ENCODE results near the gene CMPK1. TPM values are rescaled to one million over a fixed set of nuclear protein-coding genes. Genes with fewer than 3 reads are reported as not detected.

The CMPK1 gene
- total RNA-seq, 2 experiments from 2014 or later: 90.8 to 108 TPM

GRCh38 chr1:47418681-47419325, 85.2 kb downstream of the CMPK1 start:
- Mint-ChIP-seq H3K27ac (no peak overlapping the region), H3K27me3 (peaks cover 71% of the 10 kb centered on the region), H3K4me1 (peaks cover 9% of the 10 kb centered on the region), H3K36me3 (ENCODE audit: low read depth) (no peaks in the 10 kb centered on the region), H3K4me3 (no peak overlapping the region), H3K9me3 (no peaks in the 10 kb centered on the region)
- ChIA-PET CTCF (interaction anchor here (1.5 to 2.4 kb wide), 3 partner anchors 17 to 19 kb away, joined by 7 to 10 read pairs (median 7); partner anchors contain the start of gene FOXD2), POLR2A (no interaction called here)
- no peak for DNase-seq

GRCh38 chr1:47420547-47420946, 87.0 kb downstream of the CMPK1 start:
- no peak overlapping the region for H3K27ac Mint-ChIP-seq

GRCh38 chr1:47423872-47424271, 90.3 kb downstream of the CMPK1 start:
- CTCF ChIA-PET: interaction anchor here (0.5 to 2.1 kb wide), 3 partner anchors 14 to 305 kb away, joined by 3 to 7 read pairs (median 3); partner anchors contain the start of gene FOXD2
- peaks cover 28% of the 10 kb centered on the region for H3K27me3 Mint-ChIP-seq
- no peaks in the 10 kb centered on the region for H3K9me3 Mint-ChIP-seq
- no peaks in the 10 kb centered on the region for H3K36me3 Mint-ChIP-seq (ENCODE audit: low read depth)
- DNase-seq: no peak
- H3K27ac Mint-ChIP-seq: no peak overlapping the region
- POLR2A ChIA-PET: no interaction called here
- no peak overlapping the region for H3K4me3 Mint-ChIP-seq
- no peaks in the 10 kb centered on the region for H3K4me1 Mint-ChIP-seq

More at GRCh38 chr1:47420547-47420946, 87.0 kb downstream of the CMPK1 start:
- Mint-ChIP-seq H3K27me3 (peaks cover 53% of the 10 kb centered on the region), H3K9me3 (no peaks in the 10 kb centered on the region), H3K4me3 (no peak overlapping the region), H3K36me3 (ENCODE audit: low read depth) (no peaks in the 10 kb centered on the region), H3K4me1 (peaks cover 7% of the 10 kb centered on the region)
- POLR2A ChIA-PET: no interaction called here
- DNase-seq: no peak
- CTCF ChIA-PET: interaction anchor here (1.4 to 2.4 kb wide), 2 partner anchors 12 to 17 kb away, joined by 4 to 10 read pairs; partner anchors contain the start of gene FOXD2

- ChIA-PET POLR2A (no interaction called here), CTCF (interaction anchor here (0.6 to 2.1 kb wide), 2 partner anchors 13 to 477 kb away, joined by 3 to 7 read pairs; partner anchors contain the start of gene FOXD2)
- H3K36me3 Mint-ChIP-seq (ENCODE audit: low read depth): no peaks in the 10 kb centered on the region
- no peak overlapping the region for H3K27ac Mint-ChIP-seq
- DNase-seq: no peak
- H3K9me3 Mint-ChIP-seq: no peaks in the 10 kb centered on the region
- no peak overlapping the region for H3K4me3 Mint-ChIP-seq
- H3K4me1 Mint-ChIP-seq: no peaks in the 10 kb centered on the region
- H3K27me3 Mint-ChIP-seq: peaks cover 22% of the 10 kb centered on the region
Observed at GRCh38 chr1:47424336-47424982, 90.9 kb downstream of the CMPK1 start.

Other genes starting within 250 kb of the CMPK1 start
- not detected for gene CYP4A22, start 196.3 kb upstream of the CMPK1 start, total RNA-seq
- gene PDZK1IP1, start 143.8 kb upstream of the CMPK1 start, total RNA-seq: not detected
- gene TAL1, start 101.6 kb upstream of the CMPK1 start, total RNA-seq: not detected
- gene STIL, start 19.6 kb upstream of the CMPK1 start, total RNA-seq: 10 to 100 TPM; 44.0 to 51.3 TPM
- not detected for gene FOXE3, start 82.5 kb downstream of the CMPK1 start, total RNA-seq
- gene FOXD2, start 104.3 kb downstream of the CMPK1 start, total RNA-seq: under 1 TPM; 0.15 to 0.20 TPM

Data from activated CD4-positive, alpha-beta T cell treated with anti-CD3 and anti-CD28 coated beads, Interleukin-2, amount 10 ng/mL, durations not matched to agents 7 days and 5 days (primary cell).